NCI-H1417 treated with DMSO at 0.1 percent for 48 hours (cell line): Measurements from ENCODE around the gene SUPT3H.
A peak's percentile ranks its signal among the peaks of the same experiment; 100 is the strongest.
"Not testable (repeated sequence)": the region's sequence is repeated elsewhere in the genome, so short reads cannot be mapped to it uniquely, and the experiment has no call there.

Experiments
- DNase-seq: peaks from one replicate; lab custom pipeline; 2025; lab: John Stamatoyannopoulos, UW

The SUPT3H gene

GRCh38 chr6:44949596-44950201, 428.0 kb downstream of the SUPT3H start:
- no peak for DNase-seq

GRCh38 chr6:44943541-44943940, 434.2 kb downstream of the SUPT3H start:
- no peak for DNase-seq

GRCh38 chr6:44942798-44943197, 434.9 kb downstream of the SUPT3H start:
- DNase-seq = no peak

GRCh38 chr6:44942201-44942600, 435.5 kb downstream of the SUPT3H start:
- no peak for DNase-seq

- DNase-seq = no peak
Observed at GRCh38 chr6:44940367-44940766, 437.4 kb downstream of the SUPT3H start.

- no peak for DNase-seq
Observed at GRCh38 chr6:44935693-44936300, 441.9 kb downstream of the SUPT3H start.

GRCh38 chr6:44933108-44933507, 444.6 kb downstream of the SUPT3H start:
- DNase-seq = no peak

- no peak for DNase-seq
Observed at GRCh38 chr6:44932651-44933091, 445.1 kb downstream of the SUPT3H start.

GRCh38 chr6:44931385-44931784, 446.3 kb downstream of the SUPT3H start:
- DNase-seq = no peak

GRCh38 chr6:44926556-44926955, 451.2 kb downstream of the SUPT3H start:
- DNase-seq = no peak

- DNase-seq = peak; percentile 75
Observed at GRCh38 chr6:44925100-44925739, 452.5 kb downstream of the SUPT3H start.

GRCh38 chr6:44923444-44923843, 454.3 kb downstream of the SUPT3H start:
- DNase-seq = no peak

GRCh38 chr6:44921798-44922197, 455.9 kb downstream of the SUPT3H start:
- no peak for DNase-seq

- no peak for DNase-seq
Observed at GRCh38 chr6:44920952-44921491, 456.7 kb downstream of the SUPT3H start.

GRCh38 chr6:44918671-44919296, 458.9 kb downstream of the SUPT3H start:
- DNase-seq = no peak

- no peak for DNase-seq
Observed at GRCh38 chr6:44917430-44917829, 460.3 kb downstream of the SUPT3H start.

- no peak for DNase-seq
Observed at GRCh38 chr6:44915111-44915510, 462.6 kb downstream of the SUPT3H start.

- DNase-seq = no peak
Observed at GRCh38 chr6:44914141-44914540, 463.6 kb downstream of the SUPT3H start.

- no peak for DNase-seq
Observed at GRCh38 chr6:44906761-44907160, 471.0 kb downstream of the SUPT3H start.

- not testable (repeated sequence) for DNase-seq
Observed at GRCh38 chr6:44900358-44900757, 477.4 kb downstream of the SUPT3H start.

- no peak for DNase-seq
Observed at GRCh38 chr6:44898296-44898930, 479.3 kb downstream of the SUPT3H start.

GRCh38 chr6:44897316-44897715, 480.4 kb downstream of the SUPT3H start:
- DNase-seq = no peak
